T-helper 1 cell treated with Interleukin-12 subunit alpha and Interleukin-12 subunit beta and Interleukin-4 antibody, amounts not matched to agents 30 μg/mL and 1 μg/mL, for 36 hours (primary cell): ENCODE measurements around the gene LRCH1.
A peak's percentile ranks its signal among the peaks of the same experiment; 100 is the strongest.
"Not testable (repeated sequence)": the region's sequence is repeated elsewhere in the genome, so short reads cannot be mapped to it uniquely, and the experiment has no call there.

Source experiments
- H3K27ac Mint-ChIP-seq: one replicate; pipeline ENCODE4 v1.8.0; 2021; ENCODE audit warnings: mild to moderate bottlenecking, mixed read lengths
- H3K27me3 Mint-ChIP-seq: one replicate; pipeline ENCODE4 v1.8.0; 2021; ENCODE audit warnings: low read depth, mixed read lengths
- H3K36me3 Mint-ChIP-seq: one replicate; pipeline ENCODE4 v1.8.0; 2021; ENCODE audit warnings: low read depth, mixed read lengths
- H3K4me1 Mint-ChIP-seq: one replicate; pipeline ENCODE4 v1.8.0; 2021; ENCODE audit warnings: low read depth, mixed read lengths
- H3K4me3 Mint-ChIP-seq: one replicate; pipeline ENCODE4 v1.8.0; 2021; ENCODE audit warnings: mild to moderate bottlenecking, moderate library complexity, mixed read lengths
- H3K9me3 Mint-ChIP-seq: one replicate; pipeline ENCODE4 v1.8.0; 2021; ENCODE audit warnings: mixed read lengths

The LRCH1 gene, protein sequence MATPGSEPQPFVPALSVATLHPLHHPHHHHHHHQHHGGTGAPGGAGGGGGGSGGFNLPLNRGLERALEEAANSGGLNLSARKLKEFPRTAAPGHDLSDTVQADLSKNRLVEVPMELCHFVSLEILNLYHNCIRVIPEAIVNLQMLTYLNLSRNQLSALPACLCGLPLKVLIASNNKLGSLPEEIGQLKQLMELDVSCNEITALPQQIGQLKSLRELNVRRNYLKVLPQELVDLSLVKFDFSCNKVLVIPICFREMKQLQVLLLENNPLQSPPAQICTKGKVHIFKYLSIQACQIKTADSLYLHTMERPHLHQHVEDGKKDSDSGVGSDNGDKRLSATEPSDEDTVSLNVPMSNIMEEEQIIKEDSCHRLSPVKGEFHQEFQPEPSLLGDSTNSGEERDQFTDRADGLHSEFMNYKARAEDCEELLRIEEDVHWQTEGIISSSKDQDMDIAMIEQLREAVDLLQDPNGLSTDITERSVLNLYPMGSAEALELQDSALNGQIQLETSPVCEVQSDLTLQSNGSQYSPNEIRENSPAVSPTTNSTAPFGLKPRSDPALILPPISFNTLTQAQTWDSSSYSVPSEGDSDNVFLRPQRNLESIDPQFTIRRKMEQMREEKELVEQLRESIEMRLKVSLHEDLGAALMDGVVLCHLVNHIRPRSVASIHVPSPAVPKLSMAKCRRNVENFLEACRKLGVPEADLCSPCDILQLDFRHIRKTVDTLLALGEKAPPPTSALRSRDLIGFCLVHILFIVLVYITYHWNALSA

GRCh38 chr13:46552889-46553520 is at the start of gene LRCH1:
Gene LRCH1, plus strand, starts transcription at chr13:46553170. Its CDS starts 227 bp downstream, at chr13:46553397.
- Mint-ChIP-seq H3K27me3 (peaks cover 15% of the 10 kb centered on the region), H3K36me3 (no peaks in the 10 kb centered on the region), H3K4me3 (peak within 1 kb of the TSS; percentile 92), H3K9me3 (no peaks in the 10 kb centered on the region), H3K4me1 (peaks cover 36% of the 10 kb centered on the region), H3K27ac (peak within 1 kb of the TSS; percentile 83)

- Mint-ChIP-seq H3K4me1 (no peaks in the 10 kb centered on the region), H3K9me3 (no peaks in the 10 kb centered on the region), H3K27me3 (peaks cover 30% of the 10 kb centered on the region), H3K4me3 (no peak overlapping the region), H3K36me3 (no peaks in the 10 kb centered on the region), H3K27ac (no peak overlapping the region)
Measured at GRCh38 chr13:46504036-46504435, 48.9 kb upstream of the LRCH1 start.

DNA sequence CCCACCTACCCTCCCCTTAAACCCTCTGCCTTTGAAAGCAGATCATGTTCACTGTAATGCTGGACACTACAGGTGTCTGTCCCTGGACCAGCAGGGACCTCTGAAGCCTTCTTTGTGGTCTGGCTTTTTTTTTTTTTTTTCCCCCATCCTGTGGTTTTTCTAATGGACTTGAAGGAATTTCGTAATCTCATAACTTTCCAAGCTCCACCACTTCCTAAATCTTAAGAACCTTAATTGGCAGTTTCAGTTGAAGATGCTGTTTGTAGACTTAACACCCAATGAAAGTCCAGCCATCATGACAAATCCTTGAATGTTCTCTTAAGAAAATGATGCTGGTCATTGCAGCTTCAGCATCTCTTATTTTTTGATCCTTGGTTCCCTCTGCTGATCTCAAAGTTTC is 45.0 kb upstream of the LRCH1 start:
- Mint-ChIP-seq H3K27me3 (peaks cover 17% of the 10 kb centered on the region), H3K27ac (no peak overlapping the region), H3K36me3 (no peaks in the 10 kb centered on the region), H3K4me3 (no peak overlapping the region), H3K9me3 (no peaks in the 10 kb centered on the region), H3K4me1 (no peaks in the 10 kb centered on the region)

GRCh38 chr13:46509981-46510380 is 43.0 kb upstream of the LRCH1 start:
- Mint-ChIP-seq H3K4me3 (no peak overlapping the region), H3K36me3 (no peaks in the 10 kb centered on the region), H3K9me3 (no peaks in the 10 kb centered on the region), H3K4me1 (no peaks in the 10 kb centered on the region), H3K27me3 (peaks cover 13% of the 10 kb centered on the region), H3K27ac (no peak overlapping the region)

DNA sequence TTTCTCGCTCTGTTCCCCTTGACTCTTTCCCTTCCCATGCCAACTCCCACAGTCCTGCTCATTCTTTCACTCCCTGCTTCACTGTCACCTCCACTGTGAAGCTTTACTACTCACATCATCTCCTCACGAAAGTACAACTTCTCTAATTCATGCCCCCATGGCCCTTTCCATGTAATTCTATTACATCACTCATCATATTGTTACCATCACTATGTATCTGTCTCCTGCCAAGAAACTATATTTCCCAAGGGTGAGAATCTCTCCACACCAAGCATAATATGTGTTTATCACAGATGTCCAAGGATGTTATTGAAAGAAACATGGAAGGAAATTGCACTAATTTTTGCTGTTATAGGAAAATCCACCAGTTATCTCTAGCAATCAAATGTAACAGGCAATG is 37.2 kb upstream of the LRCH1 start:
- no peaks in the 10 kb centered on the region for H3K4me1 Mint-ChIP-seq
- H3K36me3 Mint-ChIP-seq = no peaks in the 10 kb centered on the region
- no peak overlapping the region for H3K27ac Mint-ChIP-seq
- no peak overlapping the region for H3K4me3 Mint-ChIP-seq
- no peaks in the 10 kb centered on the region for H3K9me3 Mint-ChIP-seq
- H3K27me3 Mint-ChIP-seq = peaks cover 11% of the 10 kb centered on the region

DNA sequence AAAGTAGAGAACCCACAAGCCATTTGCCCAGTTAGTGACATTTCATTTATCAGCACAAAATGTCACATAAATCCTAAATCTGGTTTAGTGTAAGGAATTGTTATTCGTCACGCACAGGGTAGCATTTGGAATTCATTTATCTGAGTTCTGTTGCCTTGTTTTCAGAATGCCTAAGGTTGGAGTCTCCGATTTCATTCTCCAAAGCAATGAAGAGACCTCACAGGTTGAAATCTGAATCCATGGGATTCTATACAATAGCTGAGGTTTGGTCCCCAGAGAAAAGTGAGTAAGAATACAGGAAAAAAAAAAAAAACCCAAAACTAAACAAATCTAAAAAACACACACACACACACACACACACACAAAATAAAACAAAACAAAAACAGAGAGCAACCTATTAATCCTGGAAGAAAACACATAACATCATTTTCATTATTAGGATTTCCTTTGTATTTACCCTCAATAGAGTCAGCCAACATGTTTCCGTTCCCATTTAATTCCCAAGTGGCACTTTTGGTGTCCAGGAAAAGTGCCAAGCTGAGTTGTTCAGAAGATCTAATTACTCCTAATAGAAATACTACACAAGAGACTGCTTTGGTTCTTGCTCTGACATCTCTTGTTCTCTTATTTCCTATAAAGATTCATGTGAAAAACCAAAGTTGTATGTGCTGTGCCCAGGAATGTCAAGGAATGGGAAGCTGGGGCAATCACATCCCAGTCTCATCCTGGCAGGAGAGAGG is 36.2 kb upstream of the LRCH1 start:
- peaks cover 3% of the 10 kb centered on the region for H3K9me3 Mint-ChIP-seq
- no peaks in the 10 kb centered on the region for H3K4me1 Mint-ChIP-seq
- no peak overlapping the region for H3K4me3 Mint-ChIP-seq
- no peaks in the 10 kb centered on the region for H3K36me3 Mint-ChIP-seq
- H3K27ac Mint-ChIP-seq = no peak overlapping the region
- H3K27me3 Mint-ChIP-seq = peaks cover 11% of the 10 kb centered on the region

DNA sequence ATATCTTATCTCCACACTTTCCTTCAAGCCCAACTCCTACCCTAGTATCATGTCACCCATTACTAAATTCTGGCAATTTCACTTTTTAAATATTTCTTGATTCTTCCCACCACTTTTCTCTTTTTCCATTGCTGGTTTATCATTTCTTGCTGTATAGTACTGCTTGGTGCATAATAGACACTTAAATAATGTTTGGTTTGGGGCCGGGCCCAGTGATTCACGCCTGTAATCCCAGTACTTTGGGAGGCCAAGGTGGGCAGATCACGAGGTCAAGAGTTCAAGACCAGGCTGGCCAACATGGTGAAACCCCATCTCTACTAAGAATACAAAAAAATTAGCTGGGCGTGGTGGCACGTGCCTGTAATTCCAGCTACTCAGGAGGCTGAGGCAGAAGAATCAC is 35.2 kb upstream of the LRCH1 start:
- H3K4me3 Mint-ChIP-seq, H3K36me3 Mint-ChIP-seq, H3K9me3 Mint-ChIP-seq, H3K4me1 Mint-ChIP-seq, H3K27ac Mint-ChIP-seq: not testable (repeated sequence)
- H3K27me3 Mint-ChIP-seq = peaks cover 11% of the 10 kb centered on the region

GRCh38 chr13:46519182-46519581 is 33.8 kb upstream of the LRCH1 start:
- Mint-ChIP-seq H3K4me1 (no peaks in the 10 kb centered on the region), H3K27ac (no peak overlapping the region), H3K4me3 (no peak overlapping the region), H3K9me3 (peaks cover 3% of the 10 kb centered on the region), H3K27me3 (peaks cover 9% of the 10 kb centered on the region), H3K36me3 (no peaks in the 10 kb centered on the region)

- Mint-ChIP-seq H3K27ac (no peak overlapping the region), H3K36me3 (no peaks in the 10 kb centered on the region), H3K4me1 (no peaks in the 10 kb centered on the region), H3K9me3 (peaks cover 3% of the 10 kb centered on the region), H3K4me3 (no peak overlapping the region), H3K27me3 (peaks cover 5% of the 10 kb centered on the region)
Measured at GRCh38 chr13:46520166-46520565, 32.8 kb upstream of the LRCH1 start.

GRCh38 chr13:46521486-46521885 is 31.5 kb upstream of the LRCH1 start:
- Mint-ChIP-seq H3K27me3 (peaks cover 6% of the 10 kb centered on the region), H3K27ac (no peak overlapping the region), H3K4me1 (no peaks in the 10 kb centered on the region), H3K4me3 (no peak overlapping the region), H3K9me3 (peaks cover 3% of the 10 kb centered on the region), H3K36me3 (no peaks in the 10 kb centered on the region)

- Mint-ChIP-seq H3K9me3 (peaks cover 3% of the 10 kb centered on the region), H3K4me3 (no peak overlapping the region), H3K27ac (no peak overlapping the region), H3K36me3 (no peaks in the 10 kb centered on the region), H3K4me1 (no peaks in the 10 kb centered on the region), H3K27me3 (peaks cover 6% of the 10 kb centered on the region)
Measured at GRCh38 chr13:46521921-46522747, 30.8 kb upstream of the LRCH1 start.

GRCh38 chr13:46522748-46523030 is 30.3 kb upstream of the LRCH1 start:
- Mint-ChIP-seq H3K9me3 (peaks cover 3% of the 10 kb centered on the region), H3K36me3 (no peaks in the 10 kb centered on the region), H3K27me3 (peaks cover 6% of the 10 kb centered on the region), H3K4me3 (no peak overlapping the region), H3K4me1 (no peaks in the 10 kb centered on the region), H3K27ac (no peak overlapping the region)

DNA sequence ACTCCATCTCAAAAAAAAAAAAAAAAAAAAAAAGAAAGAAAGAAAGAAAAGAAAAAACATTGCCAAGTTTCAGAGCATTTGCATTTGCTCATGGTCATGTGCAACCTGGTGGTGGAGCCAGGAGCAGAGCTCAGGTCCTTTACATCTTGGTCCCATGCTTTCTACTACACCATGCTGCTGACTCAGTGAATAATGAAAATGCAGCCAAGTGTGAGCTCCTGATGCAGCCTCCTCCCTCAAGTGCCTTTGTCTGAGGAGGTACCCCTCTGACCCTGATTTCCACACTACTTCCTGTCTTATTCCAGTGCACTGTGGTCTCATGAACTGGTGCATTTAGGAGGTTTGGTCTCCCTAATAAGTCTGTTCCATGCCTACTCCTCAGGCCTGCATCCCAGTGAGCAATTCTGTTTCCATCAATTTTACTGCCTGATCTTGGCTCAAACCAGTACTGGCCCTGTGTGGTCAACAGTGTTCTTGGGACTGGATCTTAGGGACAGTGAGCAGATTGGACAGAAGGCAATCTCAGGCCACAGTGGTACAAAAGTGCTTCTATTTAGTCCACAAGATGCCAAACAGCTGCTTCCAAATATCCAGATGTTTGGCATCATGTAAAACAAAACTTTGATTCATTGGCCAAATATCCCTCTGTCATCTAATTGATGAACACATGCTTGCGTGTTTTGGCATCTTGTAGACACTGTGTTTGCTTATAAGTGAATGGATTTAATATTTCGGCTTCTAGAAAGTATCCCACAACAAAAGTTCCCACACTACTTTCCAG is 28.8 kb upstream of the LRCH1 start:
- peaks cover 6% of the 10 kb centered on the region for H3K27me3 Mint-ChIP-seq
- peaks cover 3% of the 10 kb centered on the region for H3K9me3 Mint-ChIP-seq
- no peaks in the 10 kb centered on the region for H3K36me3 Mint-ChIP-seq
- H3K27ac Mint-ChIP-seq = no peak overlapping the region
- no peak overlapping the region for H3K4me3 Mint-ChIP-seq
- H3K4me1 Mint-ChIP-seq = no peaks in the 10 kb centered on the region
